ENCODE measurements around the gene CHERP. TPM values are rescaled to one million over a fixed set of nuclear protein-coding genes. Genes with fewer than 3 reads are reported as not detected.

CHERP gene
- total and polyA plus RNA-seq, 2 donors (not counting 1 experiment from before 2014, with no cell fraction given): 38.3 to 98.9 TPM

DNA sequence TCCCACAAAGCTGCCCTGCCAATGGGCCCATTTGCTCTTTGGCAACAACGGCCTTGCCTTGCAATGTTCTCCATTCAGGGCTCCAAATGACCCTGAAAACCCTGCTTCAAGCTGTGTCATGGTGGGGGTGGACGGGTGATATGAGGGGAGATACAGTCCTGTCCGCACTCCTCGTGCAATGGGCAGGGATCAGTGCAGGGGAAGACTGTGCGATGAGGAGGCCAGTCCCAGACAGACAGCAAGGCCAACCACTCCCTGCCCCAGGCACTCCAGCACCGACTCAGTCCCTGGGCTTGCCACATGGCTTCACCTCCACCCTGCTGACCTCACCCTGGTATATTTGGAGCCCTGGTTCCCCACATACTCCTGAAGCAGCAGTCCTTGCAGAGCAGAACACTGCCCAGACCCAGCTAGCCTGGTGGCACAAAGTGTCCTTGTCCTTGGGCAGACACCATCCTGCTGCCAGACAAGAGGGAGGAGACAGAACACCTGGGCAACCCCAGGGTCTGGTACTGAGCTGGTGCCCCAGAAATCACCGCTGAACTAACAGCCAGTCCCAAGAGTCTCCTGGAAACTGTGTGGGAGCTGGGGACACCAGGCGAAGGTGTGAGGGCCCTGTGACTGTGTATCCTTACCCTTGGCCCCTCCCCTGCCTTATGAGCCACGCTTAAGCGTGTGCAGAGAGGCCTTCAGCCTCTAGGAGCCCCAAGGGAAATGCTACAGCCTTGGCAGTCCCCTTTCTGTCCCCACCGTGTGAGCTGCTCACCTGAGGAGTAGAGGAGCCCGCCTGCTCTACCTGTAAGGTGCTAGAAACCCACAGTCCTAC is 39.1 kb upstream of the CHERP start:
- H3K27ac ChIP-seq (ENCODE audit: low read length in 2 of 2): peak overlapping the region in 1 of 2 donors; percentile 99
- ATAC-seq (ENCODE audit: low read depth) (no peak), DNase-seq (peak; percentile 50)
- Mint-ChIP-seq H3K27ac (peak overlapping the region; percentile 94), H3K4me1 (peaks cover 69% of the 10 kb centered on the region), H3K27me3 (no peaks in the 10 kb centered on the region), H3K9me3 (ENCODE audit: insufficient read depth) (no peaks in the 10 kb centered on the region), H3K4me3 (peak overlapping the region; percentile 67)
- H3K4me3 ChIP-seq (ENCODE audit: control extremely low read depth in 1 of 5, extremely low read depth in 1 of 5, insufficient read depth in 1 of 5, low read depth in 2 of 5, low read length in 4 of 5): no peak overlapping the region
- H3K79me2 ChIP-seq (ENCODE audit: control insufficient read depth, insufficient read depth, low read length): peaks cover 99% of the 10 kb centered on the region
- TF ChIP-seq, protein P1, sequence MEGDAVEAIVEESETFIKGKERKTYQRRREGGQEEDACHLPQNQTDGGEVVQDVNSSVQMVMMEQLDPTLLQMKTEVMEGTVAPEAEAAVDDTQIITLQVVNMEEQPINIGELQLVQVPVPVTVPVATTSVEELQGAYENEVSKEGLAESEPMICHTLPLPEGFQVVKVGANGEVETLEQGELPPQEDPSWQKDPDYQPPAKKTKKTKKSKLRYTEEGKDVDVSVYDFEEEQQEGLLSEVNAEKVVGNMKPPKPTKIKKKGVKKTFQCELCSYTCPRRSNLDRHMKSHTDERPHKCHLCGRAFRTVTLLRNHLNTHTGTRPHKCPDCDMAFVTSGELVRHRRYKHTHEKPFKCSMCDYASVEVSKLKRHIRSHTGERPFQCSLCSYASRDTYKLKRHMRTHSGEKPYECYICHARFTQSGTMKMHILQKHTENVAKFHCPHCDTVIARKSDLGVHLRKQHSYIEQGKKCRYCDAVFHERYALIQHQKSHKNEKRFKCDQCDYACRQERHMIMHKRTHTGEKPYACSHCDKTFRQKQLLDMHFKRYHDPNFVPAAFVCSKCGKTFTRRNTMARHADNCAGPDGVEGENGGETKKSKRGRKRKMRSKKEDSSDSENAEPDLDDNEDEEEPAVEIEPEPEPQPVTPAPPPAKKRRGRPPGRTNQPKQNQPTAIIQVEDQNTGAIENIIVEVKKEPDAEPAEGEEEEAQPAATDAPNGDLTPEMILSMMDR (IDR thresholded peaks at IDR 0.05): no peak
- TF ChIP-seq EZH2 (IDR thresholded peaks at IDR 0.05; ENCODE audit: borderline replicate concordance, insufficient read depth, low read depth, low read length, poor library complexity, severe bottlenecking): no peak
- peaks cover 71% of the 10 kb centered on the region for H4K20me1 ChIP-seq (ENCODE audit: control insufficient read depth, insufficient read depth, low read length, poor library complexity, severe bottlenecking)
- H2AFZ ChIP-seq (ENCODE audit: insufficient read depth, low read depth, low read length, poor library complexity, severe bottlenecking): no peak overlapping the region
- H3K27me3 ChIP-seq (replicated peaks in 1 of 4; ENCODE audit: control extremely low read depth in 1 of 4, control insufficient read depth in 3 of 4, insufficient read depth in 4 of 4, low read length in 3 of 4): no peaks in the 10 kb centered on the region
- no peaks in the 10 kb centered on the region for H3K9me3 ChIP-seq (ENCODE audit: control extremely low read depth in 1 of 3, control insufficient read depth in 2 of 3, insufficient read depth in 1 of 3, low read length in 2 of 3)
- peaks cover 42 to 49% of the 10 kb centered on the region in 2 donors for H3K4me1 ChIP-seq (ENCODE audit: control insufficient read depth in 2 of 2, insufficient read depth in 2 of 2, low read length in 2 of 2)
- peaks cover 0 to 39% of the 10 kb centered on the region in 2 experiments for H3K36me3 ChIP-seq (replicated peaks in 1 of 2; ENCODE audit: control extremely low read depth in 1 of 2, control insufficient read depth in 1 of 2, extremely low read depth in 1 of 2, insufficient read depth in 2 of 2, low read length in 1 of 2)
- WGBS (ENCODE audit: insufficient coverage): 70% methylated on average over 10 of the region's 12 CpGs
- peak overlapping the region; percentile 38 for H3K4me2 ChIP-seq (replicated peaks; ENCODE audit: low read depth, low read length, poor library complexity, severe bottlenecking)
- no peak overlapping the region for H3K9ac ChIP-seq (ENCODE audit: low read length)
- POLR2A ChIA-PET: interaction anchor here (1.3 kb wide), 1 partner anchor 47 kb away, joined by 4 read pairs; the partner anchor contains the start of gene MED26
- CTCF ChIA-PET: interaction anchor here (0.8 to 1.4 kb wide), 2 partner anchors 8 to 31 kb away, joined by 3 to 5 read pairs; no protein-coding TSS in a partner anchor
- intact Hi-C loops (cut with micrococcal nuclease): loop anchor here (10.0 kb wide), 1 partner anchor 467 kb away; the partner anchor contains the start of gene RAB8A

DNA sequence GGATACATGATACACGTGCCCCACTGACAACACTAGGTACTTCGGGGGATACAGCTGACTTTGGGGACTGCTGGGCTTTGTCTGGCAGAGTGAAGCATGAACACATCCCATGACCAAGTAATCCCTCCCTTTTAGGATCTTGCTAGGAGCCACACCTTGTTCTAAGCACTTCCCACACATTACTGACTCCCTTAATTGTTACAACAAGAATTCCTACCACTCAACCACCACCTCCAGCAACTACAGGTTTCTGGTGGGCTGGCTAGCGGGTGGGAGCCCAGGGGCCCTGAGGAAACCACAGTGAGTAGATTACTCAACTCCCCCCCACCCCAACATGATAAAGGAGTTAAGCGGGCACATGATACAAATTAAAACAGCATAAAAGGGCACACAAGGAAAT is 37.1 kb upstream of the CHERP start:
- Mint-ChIP-seq H3K27ac (peak overlapping the region; percentile 75), H3K9me3 (ENCODE audit: insufficient read depth) (no peaks in the 10 kb centered on the region), H3K4me3 (no peak overlapping the region), H3K4me1 (peaks cover 65% of the 10 kb centered on the region), H3K27me3 (no peaks in the 10 kb centered on the region)
- intact Hi-C loops (cut with micrococcal nuclease): no loop called here
- H3K4me2 ChIP-seq (replicated peaks; ENCODE audit: low read depth, low read length, poor library complexity, severe bottlenecking): no peak overlapping the region
- no peaks in the 10 kb centered on the region for H3K9me3 ChIP-seq (ENCODE audit: control extremely low read depth in 1 of 3, control insufficient read depth in 2 of 3, insufficient read depth in 1 of 3, low read length in 2 of 3)
- ChIA-PET POLR2A (interaction anchor here (1.2 kb wide), 1 partner anchor 9 kb away, joined by 4 read pairs; no protein-coding TSS in a partner anchor), CTCF (interaction anchor here (0.7 kb wide), 1 partner anchor 23 kb away, joined by 3 read pairs; no protein-coding TSS in a partner anchor)
- H3K4me1 ChIP-seq (ENCODE audit: control insufficient read depth in 2 of 2, insufficient read depth in 2 of 2, low read length in 2 of 2): peaks cover 32 to 38% of the 10 kb centered on the region in 2 donors
- peaks cover 88% of the 10 kb centered on the region for H4K20me1 ChIP-seq (ENCODE audit: control insufficient read depth, insufficient read depth, low read length, poor library complexity, severe bottlenecking)
- peaks cover 0 to 51% of the 10 kb centered on the region in 2 experiments for H3K36me3 ChIP-seq (replicated peaks in 1 of 2; ENCODE audit: control extremely low read depth in 1 of 2, control insufficient read depth in 1 of 2, extremely low read depth in 1 of 2, insufficient read depth in 2 of 2, low read length in 1 of 2)
- peaks cover 98% of the 10 kb centered on the region for H3K79me2 ChIP-seq (ENCODE audit: control insufficient read depth, insufficient read depth, low read length)
- no peak for TF ChIP-seq EZH2 (IDR thresholded peaks at IDR 0.05; ENCODE audit: borderline replicate concordance, insufficient read depth, low read depth, low read length, poor library complexity, severe bottlenecking)
- TF ChIP-seq, protein P1 (IDR thresholded peaks at IDR 0.05): no peak
- no peak overlapping the region for H3K4me3 ChIP-seq (ENCODE audit: control extremely low read depth in 1 of 5, extremely low read depth in 1 of 5, insufficient read depth in 1 of 5, low read depth in 2 of 5, low read length in 4 of 5)
- no peak for DNase-seq
- no peak for ATAC-seq (ENCODE audit: low read depth)
- WGBS (ENCODE audit: insufficient coverage): 93% methylated on average over 3 of the region's 4 CpGs
- H3K9ac ChIP-seq (ENCODE audit: low read length): no peak overlapping the region
- H2AFZ ChIP-seq (ENCODE audit: insufficient read depth, low read depth, low read length, poor library complexity, severe bottlenecking): no peak overlapping the region
- no peak overlapping the region for H3K27ac ChIP-seq (ENCODE audit: low read length in 2 of 2)
- H3K27me3 ChIP-seq (replicated peaks in 1 of 4; ENCODE audit: control extremely low read depth in 1 of 4, control insufficient read depth in 3 of 4, insufficient read depth in 4 of 4, low read length in 3 of 4): no peaks in the 10 kb centered on the region
